HPDE6-E6E7 (cell line): ENCODE data around the gene IPO4.
A peak's percentile ranks its signal among the peaks of the same experiment; 100 is the strongest.

Experiments
- DNase-seq: peaks from one replicate; pipeline ENCODE4 v3.0.0; 2011; ENCODE audit warnings: missing footprints; ENCODE audit errors: extremely low spot score

Gene IPO4

GRCh38 chr14:24176599-24176998 is 12.0 kb downstream of the IPO4 start:
- DNase-seq, result no peak

DNA sequence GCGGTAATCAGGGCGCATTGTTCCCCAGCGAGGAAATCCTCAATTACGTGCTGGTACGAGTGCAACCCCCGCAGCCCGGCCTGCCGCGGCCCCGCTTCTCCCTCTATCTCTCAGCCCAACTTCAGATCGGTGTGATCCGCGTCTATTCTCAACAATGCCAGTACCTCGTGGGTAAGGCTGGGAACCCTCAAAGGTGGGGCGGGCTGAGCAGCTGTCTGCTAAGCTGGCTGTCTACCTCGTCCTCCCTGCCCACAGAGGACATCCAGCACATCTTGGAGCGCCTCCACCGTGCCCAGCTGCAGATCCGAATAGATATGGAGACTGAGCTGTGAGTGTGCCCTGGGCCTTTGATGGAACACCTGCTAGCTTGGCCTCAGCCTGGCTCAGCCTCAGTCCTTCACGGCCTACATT is 15.7 kb downstream of the IPO4 start:
- no peak for DNase-seq

- no peak for DNase-seq
These were observed 16.3 kb downstream of the IPO4 start for GRCh38 chr14:24172261-24172860.

- no peak for DNase-seq
These were observed 17.0 kb downstream of the IPO4 start, which contains the start of gene REC8 for GRCh38 chr14:24171422-24172260. Gene REC8, plus strand, starts transcription at chr14:24172080. Its CDS starts 473 bp downstream, at chr14:24172553.

- DNase-seq, result no peak
These were observed 21.0 kb downstream of the IPO4 start for GRCh38 chr14:24167469-24168114.

GRCh38 chr14:24165785-24166184 is 22.8 kb downstream of the IPO4 start:
- no peak for DNase-seq

DNA sequence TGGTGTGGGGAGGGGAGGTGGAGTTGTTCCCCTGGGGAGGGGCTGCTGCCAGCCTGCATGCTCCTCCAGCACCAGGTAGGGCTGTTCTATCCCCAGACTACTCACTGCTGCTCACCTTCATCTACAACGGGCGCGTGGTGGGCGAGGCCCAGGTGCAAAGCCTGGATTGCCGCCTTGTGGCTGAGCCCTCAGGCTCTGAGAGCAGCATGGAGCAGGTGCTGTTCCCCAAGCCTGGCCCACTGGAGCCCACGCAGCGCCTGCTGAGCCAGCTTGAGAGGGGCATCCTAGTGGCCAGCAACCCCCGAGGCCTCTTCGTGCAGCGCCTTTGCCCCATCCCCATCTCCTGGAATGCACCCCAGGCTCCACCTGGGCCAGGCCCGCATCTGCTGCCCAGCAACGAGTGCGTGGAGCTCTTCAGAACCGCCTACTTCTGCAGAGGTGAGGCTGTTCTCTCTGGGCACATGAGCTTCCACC is 24.1 kb downstream of the IPO4 start:
- DNase-seq, result no peak

- DNase-seq, result no peak
These were observed 26.5 kb downstream of the IPO4 start for GRCh38 chr14:24162093-24162492.

DNA sequence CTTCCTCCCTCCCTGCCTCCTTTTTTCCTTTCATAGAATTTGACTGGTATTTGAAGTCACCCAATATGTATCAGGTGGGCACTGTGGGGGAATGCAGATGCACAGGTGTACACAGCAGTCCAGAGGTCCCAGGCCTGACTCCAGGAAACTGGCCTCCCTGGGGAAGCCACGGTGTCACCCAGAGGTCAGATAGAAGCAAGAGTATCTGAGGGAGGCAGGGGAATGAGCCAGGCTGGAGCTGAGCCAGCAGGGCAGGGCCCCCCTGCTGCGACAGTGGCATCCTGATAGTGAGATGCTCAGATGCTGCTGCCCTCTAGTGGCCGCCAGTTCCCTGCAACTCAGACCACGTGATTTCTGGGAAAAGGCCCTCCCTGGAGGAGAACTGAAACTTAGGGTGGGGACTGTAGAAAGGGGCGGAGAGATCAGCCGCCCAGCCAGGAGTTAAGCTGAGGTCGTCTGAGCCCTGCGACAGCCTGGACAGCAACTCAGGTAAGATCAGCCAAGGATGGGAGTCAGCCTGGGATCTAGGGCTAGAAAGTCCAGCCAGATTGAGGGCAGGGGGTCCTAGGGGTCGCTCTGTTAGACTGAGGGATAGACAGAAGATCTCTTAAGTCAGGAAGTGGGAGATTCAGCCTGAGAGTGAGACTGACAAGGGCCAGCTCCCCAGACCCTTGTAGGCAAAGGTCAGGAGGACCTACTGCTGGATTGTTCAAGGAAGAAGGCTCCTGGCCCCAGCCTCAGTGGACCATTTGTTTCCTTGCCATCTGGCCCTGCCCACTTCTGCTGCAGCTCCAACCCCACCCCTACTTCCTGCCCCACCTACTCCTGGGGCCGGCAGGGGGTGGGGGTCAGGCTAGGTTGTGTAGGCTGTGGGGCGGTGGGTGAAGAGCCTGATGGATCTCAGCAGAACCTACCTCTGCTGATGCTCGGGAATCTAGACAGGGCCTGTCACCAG is 27.5 kb downstream of the IPO4 start, which contains the start of gene IRF9:
Gene IRF9, plus strand, starts transcription at position 416 of the 955 bp plus-strand sequence. CDS start 880 bp downstream, outside the sequence.
- DNase-seq, result peak; percentile 94

DNA sequence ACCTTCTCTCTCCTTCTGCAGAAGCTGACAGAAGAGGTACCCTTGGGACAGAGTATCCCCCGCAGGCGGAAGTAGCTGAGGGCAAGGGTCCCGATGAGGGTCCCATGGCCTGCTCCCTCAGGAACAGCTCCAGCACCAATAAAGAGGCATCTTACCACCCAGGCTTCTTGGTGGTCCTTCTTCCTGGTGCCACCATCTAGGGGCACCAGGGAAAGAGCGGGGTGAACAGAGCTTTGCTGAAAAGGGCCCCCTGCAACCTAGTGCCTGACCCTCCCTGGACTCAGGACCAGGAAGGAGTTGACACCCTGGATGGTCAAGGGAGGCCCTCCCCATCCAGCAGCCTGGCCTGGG is 28.1 kb downstream of the IPO4 start:
- no peak for DNase-seq

- no peak for DNase-seq
These were observed 28.7 kb downstream of the IPO4 start for GRCh38 chr14:24159777-24160498.

GRCh38 chr14:24157331-24157730 is 31.3 kb downstream of the IPO4 start:
- DNase-seq, result no peak

- no peak for DNase-seq
These were observed 31.8 kb downstream of the IPO4 start for GRCh38 chr14:24156840-24157239.

GRCh38 chr14:24155100-24155499 is 33.5 kb downstream of the IPO4 start:
- no peak for DNase-seq

GRCh38 chr14:24151404-24152080 is 37.1 kb downstream of the IPO4 start:
- DNase-seq, result no peak

DNA sequence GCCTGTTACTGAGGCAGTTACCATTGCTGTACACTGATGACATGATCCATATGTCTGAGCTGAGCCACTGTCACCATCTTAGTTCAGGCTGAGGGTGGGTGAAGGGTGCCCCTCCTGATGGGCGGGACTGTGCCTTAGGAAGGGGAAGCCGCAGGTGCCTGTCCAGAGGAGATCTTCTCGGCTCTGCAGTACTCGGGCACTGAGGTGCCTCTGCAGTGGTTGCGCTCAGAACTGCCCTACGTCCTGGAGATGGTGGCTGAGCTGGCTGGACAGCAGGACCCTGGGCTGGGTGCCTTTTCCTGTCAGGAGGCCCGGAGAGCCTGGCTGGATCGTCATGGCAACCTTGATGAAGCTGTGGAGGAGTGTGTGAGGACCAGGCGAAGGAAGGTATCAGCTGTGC is 37.6 kb downstream of the IPO4 start:
- no peak for DNase-seq

DNA sequence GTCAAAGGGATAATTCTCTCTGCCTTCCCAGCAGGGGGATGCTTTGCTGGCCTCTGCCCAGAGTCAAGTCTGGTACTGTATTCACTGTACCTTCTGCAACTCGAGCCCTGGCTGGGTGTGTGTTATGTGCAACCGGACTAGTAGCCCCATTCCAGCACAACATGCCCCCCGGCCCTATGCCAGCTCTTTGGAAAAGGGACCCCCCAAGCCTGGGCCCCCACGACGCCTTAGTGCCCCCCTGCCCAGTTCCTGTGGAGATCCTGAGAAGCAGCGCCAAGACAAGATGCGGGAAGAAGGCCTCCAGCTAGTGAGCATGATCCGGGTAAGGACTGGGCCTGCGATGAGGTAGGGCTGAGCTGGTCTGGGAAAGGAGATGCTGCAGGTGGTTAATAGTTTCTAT is 38.0 kb downstream of the IPO4 start:
- DNase-seq, result no peak

DNA sequence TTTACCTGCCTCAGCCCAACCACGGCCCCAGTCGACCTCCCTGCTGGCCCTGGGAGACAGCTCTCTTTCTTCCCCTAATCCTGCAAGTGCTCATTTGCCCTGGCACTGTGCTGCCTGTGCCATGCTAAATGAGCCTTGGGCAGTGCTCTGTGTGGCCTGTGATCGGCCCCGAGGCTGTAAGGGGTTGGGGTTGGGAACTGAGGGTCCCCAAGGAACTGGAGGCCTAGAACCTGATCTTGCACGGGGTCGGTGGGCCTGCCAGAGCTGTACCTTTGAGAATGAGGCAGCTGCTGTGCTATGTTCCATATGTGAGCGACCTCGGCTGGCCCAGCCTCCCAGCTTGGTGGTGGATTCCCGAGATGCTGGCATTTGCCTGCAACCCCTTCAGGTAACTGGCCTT is 38.6 kb downstream of the IPO4 start:
- DNase-seq, result no peak

DNA sequence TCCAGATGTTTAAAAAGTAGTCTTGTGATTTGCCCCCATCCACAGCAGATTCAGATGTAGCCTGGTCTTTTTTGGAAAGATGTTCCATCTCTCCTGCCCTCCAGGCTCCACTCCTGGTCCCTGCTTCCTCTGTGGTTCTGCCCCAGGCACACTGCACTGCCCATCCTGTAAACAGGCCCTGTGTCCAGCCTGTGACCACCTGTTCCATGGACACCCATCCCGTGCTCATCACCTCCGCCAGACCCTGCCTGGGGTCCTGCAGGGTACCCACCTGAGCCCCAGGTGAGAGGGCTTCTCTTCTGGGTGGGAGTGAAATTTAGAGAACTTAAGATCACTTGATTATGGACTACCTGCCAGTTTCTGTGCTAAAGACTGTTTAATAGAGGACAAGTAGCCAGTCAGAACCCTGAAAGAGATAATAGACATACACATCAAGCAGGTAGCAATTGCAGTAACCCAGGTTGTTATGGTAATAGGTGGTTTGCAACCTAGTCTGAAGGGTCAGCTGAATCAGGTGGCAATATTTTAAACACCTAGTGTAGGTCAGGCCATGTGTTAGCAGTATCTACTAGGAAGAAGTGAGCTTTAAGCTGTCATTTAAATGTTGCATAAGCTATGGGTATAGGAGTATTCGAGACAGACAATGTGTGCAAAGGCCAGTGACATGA is 39.2 kb downstream of the IPO4 start:
- no peak for DNase-seq
